PFSK-1 (cell line): ENCODE data around the gene NENF.

Source experiments
- FOXP2 ChIP-seq: optimal IDR thresholded peaks from 2 replicates; pipeline ENCODE3; 2011; ENCODE audit warnings: borderline replicate concordance, control low read depth, inconsistent platforms; ENCODE audit not compliant: insufficient read depth; ENCODE audit errors: extremely low read length, extremely low read depth
- POLR2AphosphoS5 ChIP-seq: IDR thresholded peaks from 2 replicates; pipeline ENCODE4 v1.6.1; 2012; ENCODE audit warnings: low read depth, mild to moderate bottlenecking, control low read depth, low read length, moderate library complexity
- SIN3A ChIP-seq: IDR thresholded peaks from 2 replicates; pipeline ENCODE4 v1.6.1; 2012; ENCODE audit warnings: mild to moderate bottlenecking, low read length, moderate library complexity, borderline replicate concordance; ENCODE audit not compliant: insufficient read depth
- TAF1 ChIP-seq: IDR thresholded peaks from 2 replicates; pipeline ENCODE4 v1.6.1; 2012; ENCODE audit warnings: low read length, control low read depth, borderline replicate concordance; ENCODE audit not compliant: insufficient read depth
- TF ChIP-seq, protein P1 (sequence below), 2 experiments: IDR thresholded peaks; 2 replicates each; pipeline versions ENCODE4 v1.6.1 to v1.8.0; 2011 to 2012; ENCODE audit warnings: low read depth in 2 of 2, low read length in 2 of 2, control low read depth in 1 of 2, inconsistent platforms in 1 of 2, mild to moderate bottlenecking in 1 of 2, moderate library complexity in 1 of 2; ENCODE audit not compliant: insufficient read depth in 1 of 2

The NENF gene

DNA sequence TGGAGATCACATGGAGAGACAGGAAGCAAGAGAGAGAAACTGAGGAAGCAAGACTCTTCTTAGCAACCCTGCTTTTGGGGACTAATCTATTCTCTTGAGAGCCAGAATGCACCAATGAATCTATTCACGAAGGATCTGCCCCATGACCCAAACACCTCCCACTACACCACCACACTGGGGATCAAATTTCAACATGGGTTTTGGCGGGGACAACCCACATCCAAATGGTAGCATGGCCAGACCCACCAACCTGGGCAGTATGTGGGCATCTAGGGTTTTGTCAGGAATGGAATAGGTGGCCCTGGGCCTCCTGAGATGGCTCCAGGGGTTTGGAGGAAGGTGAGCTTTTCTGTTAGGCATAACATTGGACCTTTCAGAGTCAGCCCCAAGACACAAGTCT, 33.7 kb downstream of the NENF start:
- TF ChIP-seq POLR2AphosphoS5, result no peak
- no peak for TF ChIP-seq SIN3A
- TF ChIP-seq FOXP2, result no peak
- TF ChIP-seq, protein P1, sequence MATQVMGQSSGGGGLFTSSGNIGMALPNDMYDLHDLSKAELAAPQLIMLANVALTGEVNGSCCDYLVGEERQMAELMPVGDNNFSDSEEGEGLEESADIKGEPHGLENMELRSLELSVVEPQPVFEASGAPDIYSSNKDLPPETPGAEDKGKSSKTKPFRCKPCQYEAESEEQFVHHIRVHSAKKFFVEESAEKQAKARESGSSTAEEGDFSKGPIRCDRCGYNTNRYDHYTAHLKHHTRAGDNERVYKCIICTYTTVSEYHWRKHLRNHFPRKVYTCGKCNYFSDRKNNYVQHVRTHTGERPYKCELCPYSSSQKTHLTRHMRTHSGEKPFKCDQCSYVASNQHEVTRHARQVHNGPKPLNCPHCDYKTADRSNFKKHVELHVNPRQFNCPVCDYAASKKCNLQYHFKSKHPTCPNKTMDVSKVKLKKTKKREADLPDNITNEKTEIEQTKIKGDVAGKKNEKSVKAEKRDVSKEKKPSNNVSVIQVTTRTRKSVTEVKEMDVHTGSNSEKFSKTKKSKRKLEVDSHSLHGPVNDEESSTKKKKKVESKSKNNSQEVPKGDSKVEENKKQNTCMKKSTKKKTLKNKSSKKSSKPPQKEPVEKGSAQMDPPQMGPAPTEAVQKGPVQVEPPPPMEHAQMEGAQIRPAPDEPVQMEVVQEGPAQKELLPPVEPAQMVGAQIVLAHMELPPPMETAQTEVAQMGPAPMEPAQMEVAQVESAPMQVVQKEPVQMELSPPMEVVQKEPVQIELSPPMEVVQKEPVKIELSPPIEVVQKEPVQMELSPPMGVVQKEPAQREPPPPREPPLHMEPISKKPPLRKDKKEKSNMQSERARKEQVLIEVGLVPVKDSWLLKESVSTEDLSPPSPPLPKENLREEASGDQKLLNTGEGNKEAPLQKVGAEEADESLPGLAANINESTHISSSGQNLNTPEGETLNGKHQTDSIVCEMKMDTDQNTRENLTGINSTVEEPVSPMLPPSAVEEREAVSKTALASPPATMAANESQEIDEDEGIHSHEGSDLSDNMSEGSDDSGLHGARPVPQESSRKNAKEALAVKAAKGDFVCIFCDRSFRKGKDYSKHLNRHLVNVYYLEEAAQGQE (IDR thresholded peaks at IDR 0.05; ENCODE audit: insufficient read depth in 1 of 2, low read depth in 2 of 2, low read length in 2 of 2), result no peak
- no peak for TF ChIP-seq TAF1

GRCh38 chr1:212466898-212467650, 34.4 kb downstream of the NENF start:
- TF ChIP-seq TAF1, result no peak

- TF ChIP-seq, protein P1 (IDR thresholded peaks at IDR 0.05; ENCODE audit: insufficient read depth in 1 of 2, low read depth in 2 of 2, low read length in 2 of 2), result no peak
These were observed 35.2 kb downstream of the NENF start for GRCh38 chr1:212467843-212468482.

DNA sequence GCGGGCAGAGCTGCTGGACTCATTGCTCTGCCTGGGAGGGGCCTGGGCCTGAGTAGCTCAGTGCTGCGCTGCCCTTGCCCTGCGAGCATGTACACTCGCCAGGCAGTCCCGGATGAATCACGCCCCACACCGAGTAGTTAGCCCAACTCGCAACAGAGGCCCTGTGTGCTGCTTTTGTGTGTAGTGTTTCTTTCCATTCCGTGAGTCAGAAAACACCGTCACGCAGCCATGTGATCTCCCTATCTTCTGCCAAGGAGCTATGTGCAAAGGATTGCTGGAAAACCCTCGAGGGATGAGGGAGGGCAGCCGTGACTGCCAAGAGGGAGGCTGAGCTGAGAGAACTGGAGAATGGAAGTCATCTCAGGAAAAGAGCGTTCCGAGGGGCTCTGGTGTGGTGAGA, 37.3 kb downstream of the NENF start:
- TF ChIP-seq FOXP2 (peak; percentile 64), TAF1 (no peak), SIN3A (no peak)
- TF ChIP-seq, protein P1 (IDR thresholded peaks at IDR 0.05; ENCODE audit: insufficient read depth in 1 of 2, low read depth in 2 of 2, low read length in 2 of 2), result no peak

- TF ChIP-seq SIN3A (no peak), FOXP2 (no peak), POLR2AphosphoS5 (no peak), TAF1 (no peak)
- TF ChIP-seq, protein P1 (IDR thresholded peaks at IDR 0.05; ENCODE audit: insufficient read depth in 1 of 2, low read depth in 2 of 2, low read length in 2 of 2), result no peak
These were observed 38.6 kb downstream of the NENF start for GRCh38 chr1:212471286-212471685.
